AG04450 (cell line): ENCODE measurements around the gene CYP2A13. TPM values are rescaled to one million over a fixed set of nuclear protein-coding genes. Genes with fewer than 3 reads are reported as not detected.
"Not testable (repeated sequence)": the region's sequence is repeated elsewhere in the genome, so short reads cannot be mapped to it uniquely, and the experiment has no call there.

Experiments used
- CTCF ChIA-PET: fragments of 300-600, 350-600 bp; formaldehyde crosslinking; extraction: SDS; loops from one replicate; lab custom pipeline; 2022; ENCODE audit warnings: antibody characterized with exemption, inconsistent platforms; lab: Charles Lee
- POLR2A ChIA-PET: fragments of 350-600 bp; formaldehyde crosslinking; extraction: SDS; loops from one replicate; lab custom pipeline; 2021; ENCODE audit warnings: antibody characterized with exemption, inconsistent platforms; lab: Yijun Ruan, JAX
- DNase-seq: peaks from one replicate; pipeline ENCODE4 v3.0.0-alpha.2; 2011; ENCODE audit warnings: low read depth, low spot score
- H3K27ac ChIP-seq: one replicate; pipeline ENCODE4 v1.5.1; 2012; ENCODE audit warnings: low read depth, low read length, control low read depth
- H3K27me3 ChIP-seq: one replicate; pipeline ENCODE4 v1.6.0; 2012; ENCODE audit warnings: low read length; ENCODE audit not compliant: control insufficient read depth, insufficient read depth
- H3K4me3 ChIP-seq: 2 replicates; pipeline ENCODE4 v1.5.1; 2011; ENCODE audit warnings: mild to moderate bottlenecking, low read depth, low read length, control low read depth
- H3K9me3 ChIP-seq: 2 replicates; pipeline ENCODE4 v1.5.1; 2012; ENCODE audit warnings: low read length; ENCODE audit not compliant: control insufficient read depth, insufficient read depth
- polyA plus RNA-seq: library from polyadenylated mRNA; depleted of rRNA; stranded (reverse); fragments of >200 nt; gene quantifications from 2 replicates; pipeline ENCODE4 v1.2.3, GENCODE V29; 2011
- TF ChIP-seq, protein P1 (sequence below): IDR thresholded peaks from 2 replicates; pipeline ENCODE4 v1.5.1; 2011; ENCODE audit warnings: low read depth, low read length, control low read depth, inconsistent platforms

The CYP2A13 gene
- polyA plus RNA-seq, 1 experiment, result not detected

DNA sequence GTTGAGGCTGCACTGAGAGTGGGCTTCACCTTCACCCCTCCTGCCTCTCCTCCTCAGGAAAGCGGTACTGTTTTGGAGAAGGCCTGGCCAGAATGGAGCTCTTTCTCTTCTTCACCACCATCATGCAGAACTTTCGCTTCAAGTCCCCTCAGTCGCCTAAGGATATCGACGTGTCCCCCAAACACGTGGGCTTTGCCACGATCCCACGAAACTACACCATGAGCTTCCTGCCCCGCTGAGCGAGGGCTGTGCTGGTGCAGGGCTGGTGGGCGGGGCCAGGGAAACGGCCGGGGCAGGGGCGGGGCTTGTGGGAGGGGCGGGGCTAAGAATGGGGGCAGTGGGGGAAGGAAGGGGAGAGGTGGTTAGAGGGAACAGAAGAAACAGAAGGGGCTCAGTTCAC is 7.5 kb downstream of the CYP2A13 start:
- DNase-seq, result no peak
- TF ChIP-seq, protein P1, sequence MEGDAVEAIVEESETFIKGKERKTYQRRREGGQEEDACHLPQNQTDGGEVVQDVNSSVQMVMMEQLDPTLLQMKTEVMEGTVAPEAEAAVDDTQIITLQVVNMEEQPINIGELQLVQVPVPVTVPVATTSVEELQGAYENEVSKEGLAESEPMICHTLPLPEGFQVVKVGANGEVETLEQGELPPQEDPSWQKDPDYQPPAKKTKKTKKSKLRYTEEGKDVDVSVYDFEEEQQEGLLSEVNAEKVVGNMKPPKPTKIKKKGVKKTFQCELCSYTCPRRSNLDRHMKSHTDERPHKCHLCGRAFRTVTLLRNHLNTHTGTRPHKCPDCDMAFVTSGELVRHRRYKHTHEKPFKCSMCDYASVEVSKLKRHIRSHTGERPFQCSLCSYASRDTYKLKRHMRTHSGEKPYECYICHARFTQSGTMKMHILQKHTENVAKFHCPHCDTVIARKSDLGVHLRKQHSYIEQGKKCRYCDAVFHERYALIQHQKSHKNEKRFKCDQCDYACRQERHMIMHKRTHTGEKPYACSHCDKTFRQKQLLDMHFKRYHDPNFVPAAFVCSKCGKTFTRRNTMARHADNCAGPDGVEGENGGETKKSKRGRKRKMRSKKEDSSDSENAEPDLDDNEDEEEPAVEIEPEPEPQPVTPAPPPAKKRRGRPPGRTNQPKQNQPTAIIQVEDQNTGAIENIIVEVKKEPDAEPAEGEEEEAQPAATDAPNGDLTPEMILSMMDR, result no peak
- CTCF ChIA-PET, result no interaction called here
- no peaks in the 10 kb centered on the region for H3K9me3 ChIP-seq
- peaks cover 2% of the 10 kb centered on the region for H3K27me3 ChIP-seq
- no peak overlapping the region for H3K27ac ChIP-seq
- H3K4me3 ChIP-seq, result no peak overlapping the region
- POLR2A ChIA-PET, result no interaction called here

GRCh38 chr19:41096353-41096752 is 8.1 kb downstream of the CYP2A13 start:
- Histone ChIP-seq H3K27ac (no peak overlapping the region), H3K4me3 (no peak overlapping the region), H3K9me3 (no peaks in the 10 kb centered on the region), H3K27me3 (no peaks in the 10 kb centered on the region)
- TF ChIP-seq, protein P1, result no peak
- no peak for DNase-seq
- POLR2A ChIA-PET, result no interaction called here
- CTCF ChIA-PET, result no interaction called here

- ChIA-PET CTCF (no interaction called here), POLR2A (no interaction called here)
- H3K9me3 ChIP-seq, result no peaks in the 10 kb centered on the region
- H3K27ac ChIP-seq, result no peak overlapping the region
- no peak overlapping the region for H3K4me3 ChIP-seq
- H3K27me3 ChIP-seq, result no peaks in the 10 kb centered on the region
- TF ChIP-seq, protein P1, result no peak
- no peak for DNase-seq
These were observed 9.1 kb downstream of the CYP2A13 start for GRCh38 chr19:41097302-41097701.

DNA sequence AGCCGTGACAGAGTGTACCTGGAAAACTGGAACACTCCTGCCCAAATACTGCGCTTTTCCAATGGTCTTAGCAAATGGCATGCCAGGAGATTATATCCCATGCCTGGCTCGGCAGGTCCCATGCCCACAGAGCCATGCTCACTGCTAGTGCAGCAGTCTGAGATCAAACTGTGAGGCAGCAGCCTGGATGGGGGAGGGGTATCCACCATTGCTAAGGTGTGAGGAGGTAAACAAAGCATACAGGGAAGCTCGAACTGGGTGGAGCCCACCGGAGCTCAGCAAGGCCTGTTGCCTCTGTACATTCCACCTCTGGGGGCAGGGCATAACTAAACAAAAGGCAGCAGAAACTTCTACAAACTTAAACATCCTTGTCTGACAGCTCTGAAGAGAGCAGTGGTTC is 10.5 kb downstream of the CYP2A13 start:
- no peaks in the 10 kb centered on the region for H3K27me3 ChIP-seq
- TF ChIP-seq, protein P1, result no peak
- CTCF ChIA-PET, result no interaction called here
- POLR2A ChIA-PET, result no interaction called here
- DNase-seq, result no peak
- H3K9me3 ChIP-seq, result peaks cover 3% of the 10 kb centered on the region; the same call in 1 of the 2 replicates
- H3K4me3 ChIP-seq, result no peak overlapping the region
- no peak overlapping the region for H3K27ac ChIP-seq

DNA sequence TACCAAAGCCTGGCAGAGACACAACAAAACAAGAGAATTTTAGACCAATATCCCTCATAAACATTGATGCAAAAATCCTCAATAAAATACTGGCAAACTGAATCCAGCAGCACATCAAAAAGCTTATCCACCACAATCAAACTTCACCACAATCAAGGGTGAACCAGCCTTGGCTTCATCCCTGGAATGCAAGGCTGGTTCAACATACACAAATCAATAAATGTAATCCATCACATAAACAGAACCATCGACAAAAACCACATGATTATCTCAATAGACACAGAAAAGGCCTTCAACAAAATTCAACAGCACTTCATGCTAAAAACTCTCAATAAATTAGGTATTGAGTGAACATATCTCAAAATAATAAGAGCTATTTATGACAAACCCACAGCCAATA is 14.0 kb downstream of the CYP2A13 start:
- H3K27me3 ChIP-seq, H3K9me3 ChIP-seq, H3K4me3 ChIP-seq, H3K27ac ChIP-seq, CTCF ChIA-PET, DNase-seq, POLR2A ChIA-PET: not testable (repeated sequence)

DNA sequence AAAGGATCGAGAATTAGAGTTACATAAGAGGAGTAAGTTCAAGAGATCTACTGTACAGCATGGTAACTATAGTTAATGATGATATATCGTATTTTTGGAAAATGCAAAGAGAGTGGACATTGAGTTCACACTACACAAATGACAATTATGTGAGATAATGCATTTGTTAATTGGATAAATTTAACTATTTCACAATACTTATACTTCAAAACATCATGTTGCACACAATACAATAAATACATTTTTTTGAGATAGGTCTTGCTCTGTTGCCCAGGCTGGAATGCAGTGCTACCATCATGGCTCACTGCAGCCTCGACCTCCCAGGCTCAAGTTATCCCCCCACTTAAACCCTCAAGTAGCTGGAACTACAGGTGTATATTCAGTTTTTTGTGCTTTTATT is 17.9 kb downstream of the CYP2A13 start:
- H3K27ac ChIP-seq, result no peak overlapping the region
- CTCF ChIA-PET, result no interaction called here

More for the DNA sequence above, 17.9 kb downstream of the CYP2A13 start:
- Histone ChIP-seq H3K4me3 (no peak overlapping the region), H3K27me3 (no peaks in the 10 kb centered on the region), H3K9me3 (peaks cover 3% of the 10 kb centered on the region; the same call in 1 of the 2 replicates)
- TF ChIP-seq, protein P1, result no peak
- DNase-seq, result no peak
- POLR2A ChIA-PET, result no interaction called here
